Right lobe of liver (tissue), 6 donors: Measurements from ENCODE around the gene KCNQ1. TPM values are rescaled to one million over a fixed set of nuclear protein-coding genes. Genes with fewer than 3 reads are reported as not detected.

Source experiments
- ATAC-seq, 4 donors: fragments of 200-7000 bp; cut with Tn5 transposase; one replicate each; pipeline ENCODE4 v1.9.1; 2020; ENCODE audit warnings: mild to moderate bottlenecking in 4 of 4, moderate library complexity in 4 of 4
- DNase-seq, 3 donors: peaks; one replicate each; pipeline ENCODE4 v3.0.0-alpha.2; 2020
- H3K27ac ChIP-seq, 3 donors: fragments of 200-600 bp; one replicate each; pipeline ENCODE4 v1.8.0; 2022
- H3K27me3 ChIP-seq, 2 donors: fragments of 200-600 bp; one replicate each; pipeline ENCODE4 v1.8.0; 2022
- H3K36me3 ChIP-seq, 4 donors: fragments of 200-600 bp; sonication (generic) in 1 of 4; one replicate each; pipeline versions ENCODE4 v1.5.1 to v1.8.0; 2017 to 2022; ENCODE audit warnings: control low read depth in 1 of 4
- H3K4me1 ChIP-seq, 4 donors: fragments of 200-600 bp; sonication (generic) in 1 of 4; one replicate each; pipeline versions ENCODE4 v1.5.1 to v1.8.0; 2017 to 2022; ENCODE audit warnings: control low read depth in 1 of 4
- H3K4me3 ChIP-seq, 3 donors: fragments of 200-600 bp; one replicate each; pipeline ENCODE4 v1.8.0; 2022
- H3K9me3 ChIP-seq, 4 donors: fragments of 200-600 bp; sonication (generic) in 1 of 4; one replicate each; pipeline versions ENCODE4 v1.5.1 to v1.8.0; 2017 to 2022; ENCODE audit warnings: control low read depth in 1 of 4
- POLR2A ChIP-seq: fragments of 450-650 bp; IDR thresholded peaks from one replicate; pipeline ENCODE4 v1.6.1; 2017; ENCODE audit warnings: antibody characterized with exemption, mild to moderate bottlenecking
- WGBS: methylation state at CpG from one replicate; pipeline ENCODE4 v1.1.6; 2018; ENCODE audit warnings: low coverage, low lambda C conversion rate; ENCODE audit not compliant: insufficient coverage; ENCODE audit errors: missing lambda C conversion rate; 5-methylcytosine and 5-hydroxymethylcytosine counted together
- intact Hi-C, 2 donors: fragments of 100-400 bp; cut with DNase I; formaldehyde crosslinking; loops; one replicate each; pipeline versions ENCODE4 v1.11.2 to v1.14.1; 2022
- total RNA-seq, 6 experiments: library from RNA; depleted of rRNA in 2 of 6; stranded (reverse); fragments of >200 nt in 2 of 6; fragmentation: NEBNext Ultra II Directional in 3 of 6; extraction: Animal tissue kit (Norgen Biotek cat#: 25700) in 3 of 6; gene quantifications; one replicate each; pipeline versions ENCODE4 v1.1.0 to v1.2.4, GENCODE V29; 2016 to 2023
- TF ChIP-seq, protein P1 (sequence below), 4 donors: fragments of 200-600 bp in 3 of 4; fragments of 450-650 bp in 1 of 4; IDR thresholded peaks; one replicate each; pipeline versions ENCODE4 v1.5.1 to v1.8.0; 2016 to 2022; ENCODE audit warnings: antibody characterized with exemption in 4 of 4, mild to moderate bottlenecking in 2 of 4
- donor health status: DM: no; HTN: yes; CAD: no.
- donor health status: DM: no; HTN: no; CAD: no.
- donor health status: DM: no; HTN: no; CAD: no.
- donor health status: DM: no; HTN: yes; CAD: no.
- donor health status: DM: no; HTN: yes; CAD: no.

Gene KCNQ1
- total RNA-seq, 6 experiments from 2014 or later, result 0.61 to 2.4 (median 1.8) TPM

DNA sequence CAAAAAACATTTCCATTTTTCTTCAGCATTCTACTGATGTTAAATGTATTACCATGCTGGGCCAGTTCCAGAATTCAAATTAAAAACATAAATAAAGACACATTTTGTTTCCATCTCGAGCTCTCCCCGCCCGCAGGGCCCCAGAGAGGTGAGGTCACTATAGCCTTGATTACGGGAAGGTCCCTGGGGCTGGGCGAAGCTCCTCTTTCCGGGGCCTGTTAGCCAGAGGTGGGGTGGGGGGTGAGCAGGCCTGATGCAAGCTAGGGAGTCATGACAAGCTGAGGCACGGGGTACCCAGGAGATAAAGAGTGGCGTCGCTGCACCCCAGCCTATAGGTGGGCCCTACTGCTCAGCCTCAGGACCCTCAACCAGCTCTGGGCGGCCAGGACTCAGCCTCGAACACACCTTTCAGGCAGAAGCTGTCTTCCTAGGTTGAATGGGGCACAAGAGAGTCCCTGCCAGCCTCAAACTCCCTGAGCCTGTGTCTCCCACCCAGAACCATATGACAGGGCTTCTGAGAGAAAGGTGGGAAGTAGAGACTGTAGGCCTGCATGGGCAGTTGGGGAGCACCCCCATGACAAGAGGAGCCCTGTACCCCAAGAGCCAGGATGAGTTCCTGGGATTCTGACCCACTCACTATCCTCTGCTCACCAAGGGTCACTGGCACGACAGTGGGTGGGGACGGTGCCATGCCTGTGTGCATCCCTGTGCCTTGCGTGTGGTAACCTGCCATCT is 220.2 kb downstream of the KCNQ1 start:
- Histone ChIP-seq H3K4me3 (no peak overlapping the region), H3K36me3 (no peaks in the 10 kb centered on the region), H3K9me3 (no peaks in the 10 kb centered on the region), H3K4me1 (no peaks in the 10 kb centered on the region), H3K27me3 (no peaks in the 10 kb centered on the region), H3K27ac (no peak overlapping the region)
- WGBS, result 81% methylated on average over 6 of the region's 14 CpGs
- ATAC-seq, result no peak
- no peak for TF ChIP-seq POLR2A
- TF ChIP-seq, protein P1, sequence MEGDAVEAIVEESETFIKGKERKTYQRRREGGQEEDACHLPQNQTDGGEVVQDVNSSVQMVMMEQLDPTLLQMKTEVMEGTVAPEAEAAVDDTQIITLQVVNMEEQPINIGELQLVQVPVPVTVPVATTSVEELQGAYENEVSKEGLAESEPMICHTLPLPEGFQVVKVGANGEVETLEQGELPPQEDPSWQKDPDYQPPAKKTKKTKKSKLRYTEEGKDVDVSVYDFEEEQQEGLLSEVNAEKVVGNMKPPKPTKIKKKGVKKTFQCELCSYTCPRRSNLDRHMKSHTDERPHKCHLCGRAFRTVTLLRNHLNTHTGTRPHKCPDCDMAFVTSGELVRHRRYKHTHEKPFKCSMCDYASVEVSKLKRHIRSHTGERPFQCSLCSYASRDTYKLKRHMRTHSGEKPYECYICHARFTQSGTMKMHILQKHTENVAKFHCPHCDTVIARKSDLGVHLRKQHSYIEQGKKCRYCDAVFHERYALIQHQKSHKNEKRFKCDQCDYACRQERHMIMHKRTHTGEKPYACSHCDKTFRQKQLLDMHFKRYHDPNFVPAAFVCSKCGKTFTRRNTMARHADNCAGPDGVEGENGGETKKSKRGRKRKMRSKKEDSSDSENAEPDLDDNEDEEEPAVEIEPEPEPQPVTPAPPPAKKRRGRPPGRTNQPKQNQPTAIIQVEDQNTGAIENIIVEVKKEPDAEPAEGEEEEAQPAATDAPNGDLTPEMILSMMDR (IDR thresholded peaks at IDR 0.05), result no peak
- intact Hi-C loops, result no loop called here
- no peak for DNase-seq

DNA sequence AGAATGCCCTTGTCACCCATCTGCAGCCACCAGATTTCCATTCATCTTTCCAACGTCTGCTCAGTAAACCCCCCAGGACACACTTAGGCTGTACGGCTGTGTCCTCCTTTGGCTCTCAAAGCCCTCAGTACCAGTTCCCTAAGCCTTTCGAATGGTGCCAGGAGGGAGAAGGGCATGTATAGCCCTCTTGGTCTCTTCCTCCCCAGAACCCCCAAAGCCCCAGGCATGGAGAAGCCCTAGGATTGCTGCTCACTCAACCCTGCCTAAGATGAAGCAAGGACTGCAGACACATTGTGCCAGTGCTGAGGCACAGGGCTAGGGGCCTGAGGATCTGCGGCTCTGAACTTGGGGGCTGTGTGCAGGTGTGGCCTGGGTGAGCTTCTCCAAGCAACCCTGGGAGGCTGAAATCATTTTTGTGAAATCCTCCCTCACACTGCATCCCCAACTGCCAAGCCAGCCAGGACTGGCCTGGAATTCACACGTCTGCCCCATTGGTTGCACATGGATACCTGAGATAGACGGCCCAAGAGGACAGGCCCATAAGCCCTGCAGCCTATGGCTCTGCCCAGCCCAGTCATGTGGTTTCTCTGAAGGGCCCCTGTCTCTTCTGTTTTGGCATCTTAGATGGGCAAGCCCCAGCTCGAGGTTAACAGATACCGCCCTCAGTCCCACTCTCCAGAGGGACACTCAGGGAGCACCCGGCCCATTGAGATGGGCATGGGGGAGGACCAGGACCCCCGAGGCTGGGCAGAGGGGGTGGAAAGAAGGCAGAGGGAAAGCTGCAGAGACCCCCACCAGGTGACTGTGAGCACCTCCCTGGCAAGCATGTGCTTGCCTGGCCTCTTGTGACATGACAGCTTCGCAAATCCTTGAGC is 221.0 kb downstream of the KCNQ1 start:
- Histone ChIP-seq H3K9me3 (no peaks in the 10 kb centered on the region), H3K36me3 (no peaks in the 10 kb centered on the region), H3K4me3 (no peak overlapping the region), H3K4me1 (no peaks in the 10 kb centered on the region), H3K27ac (no peak overlapping the region), H3K27me3 (no peaks in the 10 kb centered on the region)
- WGBS, result 93% methylated on average over 2 of the region's 11 CpGs
- intact Hi-C loops, result no loop called here
- ATAC-seq (no peak), DNase-seq (no peak)
- no peak for TF ChIP-seq POLR2A
- TF ChIP-seq, protein P1 (IDR thresholded peaks at IDR 0.05), result no peak

DNA sequence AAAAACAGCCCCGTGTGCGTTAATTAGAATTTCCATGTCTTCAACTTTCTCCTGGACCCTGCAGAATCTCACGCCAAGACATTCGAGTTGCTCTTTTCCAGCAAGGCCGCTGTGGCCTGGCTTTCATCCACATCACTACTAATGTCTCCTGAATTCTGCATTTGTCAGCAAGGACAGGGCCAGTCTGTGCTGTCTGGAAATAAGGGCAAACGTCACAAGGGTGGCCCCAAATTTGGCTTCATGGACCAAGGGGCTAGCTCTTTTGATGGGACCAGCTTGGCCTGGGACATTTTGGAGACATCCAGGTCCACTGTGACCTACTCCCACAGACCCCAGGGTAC is 221.6 kb downstream of the KCNQ1 start:
- H3K36me3 ChIP-seq, result no peaks in the 10 kb centered on the region
- intact Hi-C loops, result no loop called here

DNA sequence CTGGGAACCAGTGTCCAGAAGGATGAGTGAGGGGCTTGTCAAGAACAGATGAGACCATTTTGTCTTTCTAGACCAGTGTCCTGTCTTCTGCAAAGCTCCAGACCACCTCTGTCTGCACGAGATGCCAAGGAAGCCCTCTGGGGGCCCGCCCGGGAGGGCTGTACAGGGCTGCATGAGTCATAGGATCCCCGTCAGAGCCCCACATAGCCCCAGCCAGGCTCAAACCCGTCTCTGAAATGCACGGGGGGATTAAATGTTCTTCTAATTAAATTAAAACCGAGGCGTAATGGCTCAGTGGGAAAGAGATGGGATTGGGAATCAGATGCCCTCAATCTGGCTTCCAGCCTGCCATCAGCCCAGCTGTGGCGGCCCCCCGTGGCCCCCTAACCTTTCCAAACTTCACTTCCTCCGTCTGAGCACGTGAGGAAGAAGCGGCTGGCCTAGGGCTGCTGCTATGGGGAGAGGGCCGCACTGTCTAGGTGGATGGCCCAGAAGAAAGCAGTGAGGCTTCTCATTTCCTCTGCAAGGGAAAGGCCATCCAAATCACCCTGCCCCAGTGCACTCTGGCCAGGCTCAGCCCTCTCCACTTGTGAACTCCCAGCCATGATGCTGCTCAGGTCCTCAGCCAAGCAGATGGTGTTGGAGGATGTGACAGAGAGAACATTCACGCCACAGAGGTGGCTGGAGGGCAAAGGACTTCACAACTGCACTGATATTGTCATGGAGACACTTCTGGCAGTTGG is 222.2 kb downstream of the KCNQ1 start:
- ATAC-seq (no peak), DNase-seq (no peak)
- WGBS, result 75% methylated on average over 11 of the region's 15 CpGs
- Histone ChIP-seq H3K4me1 (no peaks in the 10 kb centered on the region), H3K36me3 (no peaks in the 10 kb centered on the region), H3K4me3 (no peak overlapping the region), H3K27me3 (no peaks in the 10 kb centered on the region), H3K27ac (no peak overlapping the region), H3K9me3 (no peaks in the 10 kb centered on the region)
- no peak for TF ChIP-seq POLR2A
- TF ChIP-seq, protein P1 (IDR thresholded peaks at IDR 0.05), result no peak
- intact Hi-C loops, result no loop called here

More for the DNA sequence above, 221.6 kb downstream of the KCNQ1 start:
- Histone ChIP-seq H3K9me3 (no peaks in the 10 kb centered on the region), H3K27ac (no peak overlapping the region), H3K4me3 (no peak overlapping the region), H3K27me3 (no peaks in the 10 kb centered on the region), H3K4me1 (no peaks in the 10 kb centered on the region)
- ATAC-seq, result no peak
- TF ChIP-seq, protein P1 (IDR thresholded peaks at IDR 0.05), result no peak
- no peak for TF ChIP-seq POLR2A
- DNase-seq, result no peak
- WGBS, result 45% methylated on average over 5 of the region's 6 CpGs
